Activated naive CD8-positive, alpha-beta T cell (primary cell): ENCODE data around the gene ARL2BP.
"Not testable (repeated sequence)": the region's sequence is repeated elsewhere in the genome, so short reads cannot be mapped to it uniquely, and the experiment has no call there.

Experiments used
- H3K27ac Mint-ChIP-seq: one replicate; pipeline ENCODE4 v1.8.0; 2021; ENCODE audit warnings: mixed read lengths
- H3K27me3 Mint-ChIP-seq: one replicate; pipeline ENCODE4 v1.8.0; 2021; ENCODE audit warnings: mixed read lengths
- H3K36me3 Mint-ChIP-seq: one replicate; pipeline ENCODE4 v1.8.0; 2021; ENCODE audit warnings: mixed read lengths
- H3K4me1 Mint-ChIP-seq: one replicate; pipeline ENCODE4 v1.8.0; 2021; ENCODE audit warnings: low read depth, mixed read lengths
- H3K4me3 Mint-ChIP-seq: one replicate; pipeline ENCODE4 v1.8.0; 2021; ENCODE audit warnings: mild to moderate bottlenecking, mixed read lengths
- H3K9me3 Mint-ChIP-seq: one replicate; pipeline ENCODE4 v1.8.0; 2021; ENCODE audit warnings: low read depth, mixed read lengths

The ARL2BP gene

DNA sequence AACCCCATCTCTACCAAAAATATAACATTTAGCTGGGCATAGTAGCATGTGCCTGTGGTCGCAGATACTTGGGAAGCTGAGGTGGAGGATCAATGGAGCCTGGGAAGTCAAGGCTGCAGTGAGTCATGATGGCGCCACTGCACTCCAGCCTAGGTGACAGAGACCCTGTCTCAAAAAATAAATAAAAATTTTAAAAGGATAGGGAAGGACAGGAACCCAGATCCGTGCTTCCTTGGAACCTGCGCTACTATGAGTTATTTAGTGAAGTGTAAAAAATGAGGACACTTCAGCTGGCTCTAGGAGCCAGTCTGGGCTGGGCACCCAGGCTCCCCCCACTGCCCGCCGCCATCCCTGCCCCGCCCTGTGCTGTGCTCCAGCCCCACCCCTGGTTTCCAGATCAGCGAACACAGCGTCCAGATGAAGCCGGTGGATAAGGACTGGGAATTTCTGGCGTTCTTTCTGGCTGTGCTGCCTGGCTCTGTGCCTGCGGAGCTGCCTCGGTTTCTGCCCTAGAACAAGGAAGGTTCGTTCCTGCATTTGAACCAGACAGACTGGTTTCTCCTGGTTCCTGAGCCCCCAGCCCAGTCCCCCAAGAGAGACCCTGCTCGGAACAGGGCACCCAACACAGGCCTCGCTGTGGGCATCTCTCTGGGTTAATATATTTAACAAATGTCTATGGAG, 20.9 kb downstream of the ARL2BP start:
- H3K4me1 Mint-ChIP-seq = peaks cover 40% of the 10 kb centered on the region

DNA sequence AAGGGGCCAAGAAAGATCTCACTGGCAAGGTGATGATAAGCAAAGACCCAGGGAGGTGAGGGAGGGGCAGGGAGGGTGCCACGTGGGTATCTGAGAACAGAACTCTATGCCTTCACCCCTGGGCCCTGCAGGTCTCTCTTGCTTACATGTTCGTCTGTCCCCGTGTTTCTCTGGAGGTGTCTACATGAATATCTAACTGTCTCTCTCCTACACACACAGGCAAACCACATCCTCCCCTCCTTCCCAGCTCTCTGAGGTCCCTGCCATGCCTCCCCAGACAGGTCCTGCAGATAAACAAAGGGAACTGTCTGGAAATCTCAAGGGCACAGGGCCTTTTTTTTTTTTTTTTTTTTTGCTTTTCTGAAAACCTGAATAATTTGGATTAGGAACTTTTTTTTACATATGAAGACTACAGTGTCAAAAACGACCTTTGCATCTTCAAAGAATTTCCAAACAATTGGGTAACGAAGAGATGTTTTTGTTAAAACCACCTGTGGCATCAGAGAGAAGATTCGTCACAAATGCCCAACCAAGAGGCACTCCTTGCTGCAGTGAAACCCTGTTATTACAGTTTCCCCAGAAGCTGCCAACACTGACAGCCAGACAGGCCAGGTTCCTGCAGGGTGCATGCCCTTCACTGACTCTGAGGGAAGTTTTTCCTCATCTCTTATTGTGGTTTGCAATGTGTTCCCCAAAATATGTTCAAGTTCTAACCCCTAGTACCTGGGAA, 21.6 kb downstream of the ARL2BP start:
- Mint-ChIP-seq H3K4me1 (peaks cover 40% of the 10 kb centered on the region), H3K27me3 (no peaks in the 10 kb centered on the region), H3K36me3 (no peaks in the 10 kb centered on the region), H3K4me3 (peak overlapping the region; percentile 61), H3K9me3 (no peaks in the 10 kb centered on the region), H3K27ac (peak overlapping the region; percentile 91)

More for the DNA sequence above, 20.9 kb downstream of the ARL2BP start:
- Mint-ChIP-seq H3K27me3 (no peaks in the 10 kb centered on the region), H3K9me3 (no peaks in the 10 kb centered on the region), H3K27ac (peak overlapping the region; percentile 91), H3K4me3 (peak overlapping the region; percentile 61), H3K36me3 (no peaks in the 10 kb centered on the region)

DNA sequence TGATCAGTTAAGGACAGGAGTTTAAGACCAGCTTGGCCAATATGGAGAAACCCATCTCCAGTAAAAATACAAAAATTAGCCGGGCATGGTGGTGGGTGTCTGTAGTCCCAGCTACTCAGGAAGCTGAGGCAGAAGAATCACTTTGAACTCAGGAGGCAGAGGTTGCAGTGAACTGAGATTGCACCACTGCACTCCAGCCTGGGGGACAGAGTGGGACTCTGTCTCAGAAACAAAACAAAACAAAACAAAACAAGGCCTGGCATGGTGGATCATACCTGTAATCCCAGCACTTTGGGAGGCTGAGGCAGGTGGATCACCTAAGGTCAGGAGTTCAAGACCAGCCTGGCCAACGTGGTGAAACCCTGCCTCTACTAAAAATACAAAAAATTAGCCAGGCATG, 22.3 kb downstream of the ARL2BP start:
- Mint-ChIP-seq H3K4me1 (peaks cover 40% of the 10 kb centered on the region), H3K4me3 (peak overlapping the region; percentile 61), H3K27ac (peak overlapping the region; percentile 91)
- H3K36me3 Mint-ChIP-seq, H3K27me3 Mint-ChIP-seq, H3K9me3 Mint-ChIP-seq: not testable (repeated sequence)

DNA sequence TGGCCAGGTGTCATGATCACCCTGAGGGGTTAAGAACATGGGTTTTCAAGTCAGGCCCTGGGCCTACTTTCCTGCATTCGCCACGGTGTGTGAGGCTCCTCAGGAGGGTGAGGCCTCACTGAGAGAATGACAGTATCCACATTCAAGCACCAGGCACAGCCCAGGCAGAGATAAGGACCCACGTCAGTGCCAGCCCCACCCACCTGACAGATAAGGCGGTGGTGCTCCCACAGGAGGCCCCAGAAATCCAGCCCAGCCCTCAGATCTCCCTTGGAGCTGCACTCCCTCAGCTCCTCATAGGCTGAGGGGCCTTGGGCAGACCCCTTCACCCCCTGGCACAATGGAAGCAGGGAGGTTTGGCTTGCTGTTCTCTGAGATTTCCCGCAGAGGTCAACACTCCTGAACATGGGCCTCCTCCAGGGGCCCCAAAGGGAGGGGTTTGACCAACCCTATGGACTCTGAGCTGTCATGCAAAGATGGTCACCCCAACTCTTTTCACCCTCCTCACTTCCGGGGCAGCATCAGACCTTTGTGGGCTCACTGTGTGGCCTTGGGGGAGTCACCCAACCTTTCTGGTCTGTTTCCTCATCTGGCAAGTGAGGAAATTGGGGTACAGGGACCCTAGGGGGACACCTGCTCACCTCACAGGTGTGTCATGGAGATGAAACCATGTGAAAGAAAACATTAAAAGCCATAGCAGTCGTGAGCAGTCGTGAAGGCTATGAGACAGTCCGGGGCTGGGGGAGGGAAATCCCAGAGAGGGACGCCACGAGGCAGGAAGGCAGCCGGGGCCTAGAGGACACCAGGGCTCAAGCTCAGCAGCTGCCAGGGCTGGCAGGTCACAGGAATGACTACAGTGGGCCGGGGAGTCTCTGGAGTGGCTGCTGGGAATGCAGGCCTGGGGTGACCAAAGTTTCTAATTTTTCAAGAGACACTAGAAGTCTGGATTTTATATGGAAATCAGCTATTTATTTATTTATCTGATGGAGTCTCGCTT, 24.0 kb downstream of the ARL2BP start:
- Mint-ChIP-seq H3K36me3 (no peaks in the 10 kb centered on the region), H3K27me3 (no peaks in the 10 kb centered on the region), H3K27ac (peak overlapping the region; percentile 46), H3K9me3 (no peaks in the 10 kb centered on the region), H3K4me1 (peaks cover 40% of the 10 kb centered on the region), H3K4me3 (no peak overlapping the region)

DNA sequence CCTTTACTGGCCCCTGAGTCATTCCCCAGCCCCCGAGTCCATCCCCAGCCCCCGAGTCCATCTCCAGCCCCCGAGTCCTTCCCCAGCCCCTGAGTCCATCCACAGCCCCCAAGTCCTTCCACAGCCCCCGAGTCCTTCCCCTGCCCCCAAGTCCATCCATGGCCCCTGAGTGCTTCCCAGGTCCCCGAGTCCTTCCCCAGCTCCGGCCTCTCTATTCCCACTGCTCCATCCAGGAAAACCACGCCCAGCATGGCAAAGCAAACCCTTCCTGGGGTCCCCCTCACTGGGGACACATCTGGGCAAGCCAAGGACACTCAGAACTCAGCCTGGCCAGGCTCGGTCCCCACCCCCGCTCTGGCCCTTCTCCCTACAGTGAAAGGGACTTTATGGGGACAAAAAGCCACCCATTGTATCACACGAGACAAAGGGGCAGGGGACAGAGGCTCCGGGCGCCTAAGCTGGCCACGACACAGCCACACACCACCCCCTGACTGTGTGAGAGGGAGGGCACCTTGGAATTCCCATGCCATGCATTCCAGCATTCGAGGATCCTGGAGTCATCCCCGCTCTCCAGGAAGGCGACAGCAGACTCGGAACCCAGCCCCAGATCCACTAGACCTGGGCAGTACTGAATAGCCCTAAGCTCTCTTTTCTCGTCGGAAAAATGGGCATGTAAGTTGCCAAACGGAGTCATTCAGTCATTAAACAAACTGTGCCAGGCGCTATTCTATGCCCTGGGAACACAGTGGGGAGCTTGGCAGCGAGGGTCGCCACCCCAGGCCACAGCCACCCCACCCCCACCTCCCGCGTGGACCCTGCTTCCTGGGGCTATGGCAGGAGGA, 25.4 kb downstream of the ARL2BP start:
- Mint-ChIP-seq H3K36me3 (no peaks in the 10 kb centered on the region), H3K27me3 (no peaks in the 10 kb centered on the region), H3K4me1 (peaks cover 36% of the 10 kb centered on the region), H3K27ac (no peak overlapping the region), H3K4me3 (no peak overlapping the region), H3K9me3 (no peaks in the 10 kb centered on the region)

DNA sequence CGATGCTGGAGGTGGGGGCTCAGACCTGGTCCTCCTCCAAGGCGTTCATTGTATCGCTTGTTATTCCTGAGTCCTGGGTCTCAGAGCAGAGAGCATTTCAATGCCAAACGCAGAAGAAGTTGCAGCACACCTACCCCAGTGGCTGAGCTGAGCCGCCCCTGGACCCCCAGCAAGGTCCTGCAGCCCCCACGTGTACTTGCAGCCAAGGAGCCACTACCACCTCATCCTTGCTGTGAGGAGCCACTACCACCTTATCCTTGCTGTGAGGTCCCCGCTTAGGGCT, 25.9 kb downstream of the ARL2BP start:
- Mint-ChIP-seq H3K27me3 (no peaks in the 10 kb centered on the region), H3K27ac (no peak overlapping the region), H3K4me3 (no peak overlapping the region), H3K9me3 (no peaks in the 10 kb centered on the region), H3K4me1 (peaks cover 30% of the 10 kb centered on the region), H3K36me3 (no peaks in the 10 kb centered on the region)

DNA sequence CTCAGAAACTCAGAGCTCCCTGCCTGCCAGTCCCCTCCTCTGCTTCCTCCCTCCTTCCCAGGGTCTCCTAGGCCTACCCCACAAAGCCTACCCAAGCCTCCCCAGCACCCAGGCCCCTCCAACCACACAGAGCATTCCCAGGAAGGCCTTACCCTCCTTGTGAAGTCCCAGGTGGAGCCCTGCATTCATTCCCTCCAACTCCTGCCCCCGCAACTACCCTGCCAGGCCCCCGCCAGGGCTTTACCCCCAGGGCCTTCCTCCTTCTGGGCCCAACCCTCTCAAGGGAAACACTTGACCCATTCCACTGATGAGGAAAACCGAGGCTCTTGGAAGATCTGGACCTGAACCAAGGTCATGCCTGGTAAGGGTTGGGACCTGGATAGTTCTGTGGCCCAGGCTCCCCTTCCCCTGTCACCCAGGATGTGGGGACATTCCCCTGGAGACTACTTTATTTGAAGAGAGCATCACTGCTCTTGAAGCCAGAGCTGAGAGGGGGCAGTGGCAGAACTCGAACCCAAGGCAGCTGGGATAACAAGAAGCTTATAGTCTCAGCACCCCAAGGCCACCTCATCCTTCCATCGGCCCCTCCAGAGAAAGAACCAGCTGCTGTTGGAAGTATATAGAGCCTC, 26.9 kb downstream of the ARL2BP start:
- H3K4me1 Mint-ChIP-seq = peaks cover 24% of the 10 kb centered on the region
- no peaks in the 10 kb centered on the region for H3K9me3 Mint-ChIP-seq
- no peak overlapping the region for H3K4me3 Mint-ChIP-seq
- H3K36me3 Mint-ChIP-seq = no peaks in the 10 kb centered on the region
- no peak overlapping the region for H3K27ac Mint-ChIP-seq
- H3K27me3 Mint-ChIP-seq = no peaks in the 10 kb centered on the region

DNA sequence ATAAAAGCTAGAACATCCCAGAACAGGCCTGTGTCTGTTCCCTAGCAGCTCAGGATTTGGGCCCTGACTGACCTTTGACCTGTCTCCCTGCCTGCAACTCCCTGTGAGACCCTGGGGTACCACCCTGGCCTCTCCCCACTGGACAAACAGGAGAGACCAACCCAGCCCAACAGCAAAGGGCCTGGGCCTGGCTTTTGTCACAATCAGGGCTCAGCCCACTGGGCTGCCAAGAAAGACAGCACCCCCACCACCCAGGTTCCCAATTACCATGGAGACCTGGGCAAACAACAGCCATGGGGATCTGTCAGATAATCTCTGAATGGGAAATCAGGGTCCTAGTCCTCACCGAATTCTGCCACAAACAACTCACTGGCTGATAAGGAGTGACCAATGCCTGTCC, 28.3 kb downstream of the ARL2BP start:
- H3K27me3 Mint-ChIP-seq = no peaks in the 10 kb centered on the region
- H3K4me3 Mint-ChIP-seq = no peak overlapping the region
- H3K9me3 Mint-ChIP-seq = no peaks in the 10 kb centered on the region
- H3K36me3 Mint-ChIP-seq = no peaks in the 10 kb centered on the region
- H3K27ac Mint-ChIP-seq = no peak overlapping the region
- H3K4me1 Mint-ChIP-seq = peaks cover 26% of the 10 kb centered on the region

DNA sequence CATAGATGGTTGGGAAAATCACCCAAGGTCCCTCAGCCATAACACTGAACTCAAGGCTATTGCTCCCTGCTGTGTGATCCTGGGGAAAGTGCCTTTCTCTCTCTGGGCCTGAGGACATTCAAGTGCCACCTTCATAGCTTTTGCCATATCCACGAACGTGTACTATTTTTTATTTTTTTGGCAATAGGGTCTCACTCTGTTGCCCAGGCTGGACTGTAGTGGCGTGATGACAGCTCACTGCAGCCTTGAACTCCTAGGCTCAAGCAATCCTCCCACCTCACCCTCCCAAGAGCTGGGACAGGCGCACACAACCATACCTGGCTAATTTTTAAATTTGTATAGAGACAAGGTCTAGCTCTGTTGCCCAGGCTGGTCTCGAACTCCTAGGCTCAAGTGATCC, 28.8 kb downstream of the ARL2BP start:
- no peaks in the 10 kb centered on the region for H3K9me3 Mint-ChIP-seq
- no peaks in the 10 kb centered on the region for H3K27me3 Mint-ChIP-seq
- H3K36me3 Mint-ChIP-seq = no peaks in the 10 kb centered on the region
- no peak overlapping the region for H3K4me3 Mint-ChIP-seq
- no peak overlapping the region for H3K27ac Mint-ChIP-seq
- peaks cover 26% of the 10 kb centered on the region for H3K4me1 Mint-ChIP-seq

DNA sequence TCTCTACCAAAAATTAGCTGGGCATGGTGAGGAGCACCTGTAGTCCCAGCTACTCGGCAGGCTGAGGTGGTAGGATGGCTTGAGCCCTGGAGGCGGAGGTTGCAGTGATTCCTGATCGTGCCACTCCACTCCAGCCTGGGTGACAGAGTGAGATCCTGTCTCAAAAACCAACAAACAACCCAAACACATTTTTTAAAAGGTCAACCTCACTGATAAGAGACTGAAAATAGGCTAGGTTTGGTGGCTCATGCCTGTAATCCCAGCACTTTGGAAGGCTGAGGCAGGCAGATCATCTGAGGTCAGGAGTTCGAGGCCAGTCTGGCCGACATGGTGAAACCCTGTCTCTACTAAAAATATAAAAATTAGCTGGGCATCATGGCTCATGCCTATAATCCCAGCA, 30.9 kb downstream of the ARL2BP start:
- not testable (repeated sequence) for H3K4me3 Mint-ChIP-seq, H3K36me3 Mint-ChIP-seq, H3K27me3 Mint-ChIP-seq, H3K27ac Mint-ChIP-seq, H3K9me3 Mint-ChIP-seq
- H3K4me1 Mint-ChIP-seq = peaks cover 28% of the 10 kb centered on the region

DNA sequence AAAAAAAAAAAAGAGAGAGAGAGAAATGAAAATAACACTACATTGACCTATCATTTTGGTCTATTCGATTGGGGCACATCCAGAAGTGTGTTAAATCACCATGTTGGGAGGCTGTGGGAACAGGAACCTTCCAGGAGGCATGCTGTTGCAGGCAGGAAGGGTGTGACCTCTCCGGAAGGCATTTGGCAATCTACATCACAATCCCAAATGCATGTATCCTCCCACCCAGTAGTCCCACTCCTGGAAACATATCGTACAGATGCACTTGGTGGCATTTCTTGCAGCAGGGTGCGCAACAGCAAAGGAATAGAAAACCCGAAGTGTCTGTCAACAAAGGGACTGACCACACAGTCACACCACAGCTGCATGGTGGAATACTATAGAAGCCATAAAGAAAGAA, 31.5 kb downstream of the ARL2BP start:
- H3K36me3 Mint-ChIP-seq = no peaks in the 10 kb centered on the region
- H3K9me3 Mint-ChIP-seq = no peaks in the 10 kb centered on the region
- H3K4me3 Mint-ChIP-seq = no peak overlapping the region
- peaks cover 28% of the 10 kb centered on the region for H3K4me1 Mint-ChIP-seq
- no peaks in the 10 kb centered on the region for H3K27me3 Mint-ChIP-seq
- H3K27ac Mint-ChIP-seq = no peak overlapping the region

DNA sequence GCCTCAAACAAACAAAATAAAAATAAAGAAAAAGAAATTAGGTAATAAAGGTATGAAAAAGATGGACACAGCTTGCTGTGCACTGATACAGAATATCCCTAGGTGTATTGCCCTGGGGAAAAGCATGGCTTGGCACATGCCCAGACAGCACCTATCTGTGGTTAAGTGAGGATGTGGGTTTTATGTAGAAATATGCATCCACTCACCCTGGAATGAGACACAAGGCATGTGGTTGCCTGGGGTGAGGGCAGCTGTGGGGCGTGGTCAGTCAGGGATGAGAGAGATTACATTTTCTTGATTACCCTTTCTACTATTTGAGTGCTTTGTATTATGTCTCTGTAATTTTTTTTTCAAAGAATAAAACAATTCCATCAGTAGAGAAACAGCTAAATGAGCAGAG, 32.5 kb downstream of the ARL2BP start:
- no peaks in the 10 kb centered on the region for H3K36me3 Mint-ChIP-seq
- H3K27ac Mint-ChIP-seq = peak overlapping the region; percentile 55
- peaks cover 28% of the 10 kb centered on the region for H3K4me1 Mint-ChIP-seq
- peak overlapping the region; percentile 19 for H3K4me3 Mint-ChIP-seq
- no peaks in the 10 kb centered on the region for H3K27me3 Mint-ChIP-seq
- no peaks in the 10 kb centered on the region for H3K9me3 Mint-ChIP-seq

DNA sequence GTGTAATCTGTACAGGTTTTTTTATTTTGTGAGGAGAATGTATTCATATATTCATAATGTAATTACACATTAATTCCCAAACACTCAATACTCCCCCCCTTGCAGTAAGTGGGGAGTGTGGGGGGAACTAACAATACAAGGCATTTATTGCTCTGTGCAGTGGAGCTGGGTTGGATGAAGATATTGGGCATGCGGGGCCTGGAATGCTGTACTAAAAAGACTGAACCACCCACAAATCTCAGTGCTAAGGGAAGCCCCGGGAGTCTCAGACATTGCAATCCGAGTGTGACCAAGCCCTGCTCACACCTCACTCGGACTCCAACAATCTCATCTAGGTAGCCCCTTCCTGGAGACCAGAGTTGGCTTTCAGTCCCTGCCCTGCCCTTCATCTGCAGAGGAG, 33.4 kb downstream of the ARL2BP start:
- H3K27ac Mint-ChIP-seq = no peak overlapping the region
- no peaks in the 10 kb centered on the region for H3K36me3 Mint-ChIP-seq
- H3K4me3 Mint-ChIP-seq = no peak overlapping the region
- no peaks in the 10 kb centered on the region for H3K27me3 Mint-ChIP-seq
- no peaks in the 10 kb centered on the region for H3K9me3 Mint-ChIP-seq
- peaks cover 31% of the 10 kb centered on the region for H3K4me1 Mint-ChIP-seq
